Stimulated activated naive CD4-positive, alpha-beta T cell (primary cell): ENCODE data around the gene ASB18.
"Not testable (repeated sequence)": the region's sequence is repeated elsewhere in the genome, so short reads cannot be mapped to it uniquely, and the experiment has no call there.

Source experiments
- DNase-seq, 6 experiments: peaks; one replicate each; lab custom pipeline; 2025; lab: John Stamatoyannopoulos, UW

ASB18 gene, protein sequence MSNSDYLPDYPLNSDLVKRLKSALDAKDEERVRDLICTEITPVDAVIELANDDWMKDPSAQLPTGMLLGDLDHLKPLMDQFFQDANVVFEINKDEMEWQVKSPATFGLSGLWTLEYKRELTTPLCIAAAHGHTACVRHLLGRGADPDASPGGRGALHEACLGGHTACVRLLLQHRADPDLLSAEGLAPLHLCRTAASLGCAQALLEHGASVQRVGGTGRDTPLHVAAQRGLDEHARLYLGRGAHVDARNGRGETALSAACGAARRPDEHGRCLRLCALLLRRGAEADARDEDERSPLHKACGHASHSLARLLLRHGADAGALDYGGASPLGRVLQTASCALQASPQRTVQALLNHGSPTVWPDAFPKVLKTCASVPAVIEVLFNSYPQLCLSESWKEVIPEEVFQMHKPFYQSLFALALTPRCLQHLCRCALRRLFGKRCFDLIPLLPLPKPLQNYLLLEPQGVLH

DNA sequence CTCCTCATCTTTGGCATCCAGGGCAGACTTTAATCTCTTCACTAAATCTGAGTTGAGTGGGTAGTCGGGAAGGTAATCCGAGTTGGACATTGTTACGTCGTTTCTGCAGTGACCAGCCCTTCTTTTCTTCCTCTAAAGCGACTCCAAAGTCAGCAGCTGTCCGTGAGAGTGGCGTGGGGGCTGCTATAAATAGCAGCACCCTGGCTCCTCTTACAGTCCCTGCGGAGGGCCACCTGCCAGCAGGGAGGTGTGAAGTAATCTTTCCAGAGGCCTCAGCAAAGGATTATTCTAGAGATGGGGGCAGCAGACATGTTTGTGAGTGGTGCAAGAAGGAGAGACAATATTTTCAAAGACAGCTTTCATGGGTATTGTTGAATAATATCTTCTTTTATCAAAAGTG lies at the start of gene ASB18:
TSS of gene ASB18 (minus strand) at position 151 of the 400 bp plus-strand sequence. CDS start at position 90, 61 bp downstream.
- no peak for DNase-seq

GRCh38 chr2:236311286-236311685 lies 47.1 kb upstream of the ASB18 start:
- no peak for DNase-seq

DNA sequence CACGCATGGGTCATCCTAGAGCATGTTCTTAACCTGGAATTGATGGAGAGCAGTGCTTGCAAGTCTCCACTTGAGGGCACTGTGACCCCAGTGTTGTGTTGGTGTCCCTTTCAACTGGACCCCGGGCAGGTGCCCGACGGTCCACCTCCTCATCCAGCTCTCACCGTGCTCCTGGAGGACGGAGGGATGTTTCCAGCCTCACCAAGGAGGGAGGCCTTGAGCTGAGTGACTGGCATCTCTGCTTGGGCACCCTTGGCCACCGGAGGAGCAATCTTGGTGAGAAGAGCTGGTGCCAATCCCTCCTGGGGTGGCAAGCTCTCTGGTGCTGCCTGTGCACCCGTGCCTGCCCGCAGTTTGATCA lies 45.4 kb upstream of the ASB18 start:
- DNase-seq: no peak

GRCh38 chr2:236308855-236309668 lies 44.9 kb upstream of the ASB18 start:
- DNase-seq: no peak

DNA sequence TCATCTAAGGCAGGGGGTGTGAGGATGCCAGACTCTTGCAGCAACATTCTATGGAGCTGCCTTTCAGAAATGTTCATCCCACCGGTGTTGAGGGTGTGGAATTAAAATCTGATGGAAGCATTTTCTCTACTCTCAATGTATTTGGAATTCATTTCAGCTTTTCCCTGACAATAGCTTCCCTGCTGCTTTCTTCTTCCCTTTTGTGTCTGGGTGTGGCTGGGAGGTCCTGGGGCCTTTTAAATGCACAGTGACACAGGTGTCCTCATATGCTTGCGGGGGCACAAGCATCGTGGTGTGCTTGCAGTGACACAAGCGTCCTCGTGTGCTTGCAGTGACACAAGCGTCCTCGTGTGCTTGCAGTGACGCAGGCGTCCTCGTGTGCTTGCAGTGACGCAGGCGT lies 43.4 kb upstream of the ASB18 start:
- DNase-seq: no peak

DNA sequence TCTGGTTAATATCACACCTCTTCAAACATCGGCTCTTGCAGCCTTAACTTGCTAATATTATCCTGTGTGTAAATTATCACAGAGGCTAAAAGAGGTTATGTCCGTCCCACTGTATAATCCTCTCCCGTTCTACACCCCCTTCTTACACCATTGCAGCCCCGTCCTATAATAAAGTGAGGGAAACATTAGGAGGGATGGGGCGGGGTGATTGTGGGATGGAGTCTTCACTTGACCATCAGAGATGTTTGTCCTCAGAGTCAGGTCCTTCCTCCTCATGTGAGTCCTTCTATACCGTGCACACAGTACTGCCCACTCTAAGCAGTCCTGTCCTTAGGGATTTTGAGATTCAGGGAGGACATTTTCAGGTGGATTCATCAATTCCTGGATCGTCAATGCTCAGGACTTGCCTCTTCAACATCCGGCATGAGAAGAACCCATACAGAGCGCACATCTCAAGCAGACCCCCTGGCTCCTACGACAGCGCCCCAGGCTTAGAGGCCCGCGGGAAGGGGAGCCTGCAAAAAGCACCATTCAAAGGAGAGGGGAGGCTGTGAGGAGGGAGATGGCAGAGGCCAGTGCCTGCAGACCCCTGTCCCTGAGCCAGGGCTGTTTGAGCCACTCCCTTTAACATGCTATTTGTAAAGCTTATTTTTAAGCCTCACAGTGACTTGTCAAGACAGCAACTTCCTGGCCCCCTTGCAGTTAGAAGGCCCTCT lies 42.8 kb upstream of the ASB18 start:
- DNase-seq: no peak

- no peak for DNase-seq
These were observed 41.9 kb upstream of the ASB18 start for GRCh38 chr2:236305964-236306605.

DNA sequence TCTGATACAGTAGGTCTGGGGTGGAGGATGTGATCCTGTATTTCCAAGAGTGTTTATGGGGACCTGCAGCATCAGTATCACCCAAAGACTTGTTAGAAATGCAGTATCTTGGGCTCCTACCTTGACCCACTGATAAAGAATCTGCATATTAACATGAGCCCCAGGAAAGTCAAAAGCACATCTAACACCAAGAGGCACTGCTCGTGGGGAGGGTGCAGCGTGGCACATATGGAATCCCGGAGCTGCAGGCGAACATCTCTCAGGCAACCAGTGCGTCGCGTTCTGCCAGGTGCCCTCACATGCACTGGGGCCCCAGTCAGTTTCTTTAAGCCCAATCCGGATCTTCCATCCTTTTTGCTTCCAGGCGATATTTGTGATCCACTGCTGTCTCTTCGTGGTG lies 41.3 kb upstream of the ASB18 start:
- DNase-seq: no peak

GRCh38 chr2:236303935-236304334 lies 39.7 kb upstream of the ASB18 start:
- DNase-seq: no peak

DNA sequence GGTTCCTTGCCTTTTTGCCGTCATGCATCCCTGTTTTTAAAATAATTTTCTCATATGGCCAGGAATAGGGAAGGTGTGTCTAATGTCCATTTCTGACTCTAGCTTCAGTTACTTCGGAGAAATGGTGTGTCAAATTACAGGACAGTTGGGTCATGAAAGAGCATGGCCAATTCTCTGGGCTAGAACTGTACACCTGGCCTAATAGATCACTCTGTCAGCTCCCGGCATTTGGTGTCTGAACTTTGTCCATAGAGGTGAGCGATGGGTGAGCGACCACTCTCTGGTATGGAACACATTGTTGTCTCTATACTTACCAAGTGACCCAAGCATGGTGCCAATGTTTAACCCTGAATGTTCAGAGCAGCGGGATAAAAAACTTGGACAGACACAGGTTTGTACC lies 38.3 kb upstream of the ASB18 start:
- no peak for DNase-seq

DNA sequence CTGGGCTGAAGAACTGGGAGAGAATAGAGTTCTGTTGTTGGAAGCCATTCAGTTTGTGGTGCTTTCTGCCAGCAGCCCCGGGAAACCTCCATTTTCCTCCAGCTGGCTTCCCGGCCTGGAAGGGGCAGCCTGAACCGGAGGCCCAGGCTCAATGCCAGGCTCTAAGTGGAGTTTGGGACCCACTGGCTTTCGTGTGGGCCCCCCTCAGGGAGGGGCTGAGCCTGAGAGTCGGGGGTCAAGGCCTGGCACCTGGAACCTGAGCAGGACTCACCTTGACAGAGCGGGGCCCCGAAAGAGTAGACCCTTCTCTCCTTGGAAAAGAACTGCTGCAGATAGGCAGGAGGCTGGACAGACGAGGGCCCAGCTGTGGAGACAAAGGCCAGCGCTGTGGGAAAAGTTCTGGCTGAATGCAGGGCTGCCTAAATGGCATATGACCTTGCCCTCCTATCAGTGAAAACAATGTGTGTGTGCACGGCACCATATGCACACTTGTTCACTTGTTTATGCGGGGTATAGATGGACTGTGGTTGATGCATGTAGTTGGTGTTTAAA lies 34.8 kb upstream of the ASB18 start:
- DNase-seq: no peak

GRCh38 chr2:236295481-236295880 lies 31.3 kb upstream of the ASB18 start:
- no peak for DNase-seq

DNA sequence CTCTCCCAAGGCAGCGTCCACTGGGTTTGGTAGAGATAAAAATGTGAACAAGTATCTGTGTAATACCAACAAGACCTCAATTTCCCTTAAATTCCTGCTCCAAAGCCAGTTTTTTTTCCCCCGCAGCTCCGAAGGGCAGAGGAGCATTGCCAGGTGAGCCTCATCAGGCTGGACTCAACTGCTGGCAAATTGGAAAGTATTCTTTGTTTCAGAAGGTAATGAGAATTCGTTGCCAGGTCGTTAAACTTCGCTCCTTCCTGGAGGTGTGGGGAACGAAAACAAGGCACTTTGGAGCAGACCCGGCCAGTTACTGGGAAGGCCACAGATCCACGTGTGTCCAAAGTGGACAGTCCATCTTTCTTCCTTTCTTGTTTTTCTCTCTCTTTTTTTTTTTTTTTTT lies 30.4 kb upstream of the ASB18 start:
- DNase-seq: no peak

DNA sequence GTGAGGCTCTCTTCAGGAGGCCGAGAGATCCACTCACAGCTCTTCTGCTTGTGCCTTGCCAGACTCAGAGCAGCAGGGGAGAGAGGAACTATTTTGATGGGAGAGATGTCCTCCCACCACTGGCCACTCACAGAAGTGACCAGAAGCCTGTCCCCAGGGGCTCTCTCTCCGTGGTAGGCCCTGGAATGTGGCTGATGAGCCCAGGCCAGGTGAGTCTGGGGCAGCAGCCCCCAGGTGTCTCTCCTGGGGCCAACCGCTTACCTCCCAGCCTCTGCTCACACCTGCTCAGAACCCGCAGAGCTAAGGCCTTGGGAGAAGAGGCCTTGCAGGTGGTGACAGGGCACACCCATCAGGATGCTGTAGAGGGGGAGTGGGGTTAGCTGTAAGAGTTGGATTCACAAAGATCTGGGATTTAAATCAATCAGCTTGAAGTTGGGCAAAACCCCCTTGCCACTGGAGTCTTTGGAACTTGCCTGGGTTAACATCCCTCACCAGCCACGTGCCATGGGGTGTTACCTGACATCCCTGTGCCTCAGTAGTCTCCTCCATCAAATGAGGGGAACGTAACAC lies 29.1 kb upstream of the ASB18 start:
- DNase-seq: no peak

DNA sequence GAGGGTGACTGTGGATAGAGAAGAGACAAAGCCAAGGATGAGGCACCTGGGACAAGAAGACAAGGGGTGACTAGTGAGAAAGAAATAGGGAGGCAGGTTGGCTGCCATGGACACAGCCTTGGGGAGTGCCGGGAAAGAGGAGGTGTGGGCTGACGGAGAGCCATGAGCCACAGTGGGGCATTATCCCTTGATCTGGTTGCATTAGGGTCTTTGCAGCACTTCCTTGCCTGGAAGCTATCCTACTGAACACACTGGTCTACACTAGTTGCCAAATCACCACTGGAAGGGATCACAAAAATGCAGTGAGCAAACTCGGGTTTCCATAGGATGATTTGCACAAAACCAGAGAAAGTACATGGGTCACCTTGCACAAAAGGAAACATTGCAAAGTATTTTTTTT lies 27.7 kb upstream of the ASB18 start:
- DNase-seq: no peak

DNA sequence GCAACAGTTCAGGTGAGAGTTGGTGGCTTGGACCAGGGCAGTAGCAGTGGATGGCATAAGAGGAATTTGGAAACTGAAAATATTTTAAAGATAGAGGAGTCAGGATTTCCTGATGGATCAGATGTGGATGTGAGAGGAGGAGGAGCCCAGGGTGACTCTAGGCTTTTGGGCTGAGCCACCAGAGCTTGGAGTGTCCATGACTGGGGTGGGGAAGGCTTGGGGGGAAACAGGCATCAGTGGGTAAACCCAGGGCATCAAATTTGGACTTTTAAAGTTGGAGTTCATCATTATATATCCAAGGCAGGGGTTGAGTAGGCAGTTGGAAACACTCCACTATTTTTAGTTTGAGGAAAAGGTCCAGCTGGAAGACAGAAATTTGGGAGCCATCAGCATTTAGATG lies 27.3 kb upstream of the ASB18 start:
- no peak for DNase-seq

- no peak for DNase-seq
These were observed 26.7 kb upstream of the ASB18 start for GRCh38 chr2:236290742-236291425.

GRCh38 chr2:236289766-236290462 lies 25.7 kb upstream of the ASB18 start:
- DNase-seq: no peak

DNA sequence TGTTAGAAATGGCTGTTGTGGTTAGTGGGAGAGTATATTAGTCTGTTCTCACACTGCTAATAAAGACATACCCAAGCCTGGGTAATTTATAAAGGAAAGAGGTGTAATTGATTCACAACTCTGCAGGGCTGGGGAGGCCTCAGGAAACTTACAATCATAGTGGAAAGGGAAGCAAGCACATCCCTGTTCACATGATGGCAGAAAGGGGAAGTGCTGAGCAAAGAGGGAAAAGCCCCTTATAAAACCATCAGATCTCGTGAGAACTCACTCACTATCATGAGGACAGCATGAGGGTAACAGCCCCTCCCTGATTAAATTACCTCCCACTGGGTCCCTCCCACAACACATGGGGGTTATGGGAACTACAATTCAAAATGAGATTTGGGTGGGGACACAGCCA lies 24.2 kb upstream of the ASB18 start:
- not testable (repeated sequence) for DNase-seq

GRCh38 chr2:236287656-236288055 lies 23.4 kb upstream of the ASB18 start:
- no peak for DNase-seq
